ENCODE results near the gene SFMBT2. TPM values are rescaled to one million over a fixed set of nuclear protein-coding genes. Genes with fewer than 3 reads are reported as not detected.

Gene SFMBT2
- total RNA-seq, 2 donors from 2014 or later = 12.2 to 18.5 TPM

GRCh38 chr10:7335977-7336376, 74.9 kb downstream of the SFMBT2 start:
- H3K9me3 ChIP-seq = no peaks in the 10 kb centered on the region
- 35% methylated on average over 2 of the region's 2 CpGs for WGBS
- intact Hi-C loops (cut with DNase I) = no loop called here
- H3K4me1 ChIP-seq (replicated peaks) = peaks cover 4% of the 10 kb centered on the region
- DNase-seq (ENCODE audit: low spot score) = no peak
- no peak overlapping the region for H3K27ac ChIP-seq
- no peaks in the 10 kb centered on the region for H3K27me3 ChIP-seq (replicated peaks; ENCODE audit: insufficient read depth)
- no peak overlapping the region for H3K4me3 ChIP-seq
- TF ChIP-seq POLR2AphosphoS5 (IDR thresholded peaks at IDR 0.05) (no peak), CTCF (IDR thresholded peaks at IDR 0.05) (no peak), POLR2A (IDR thresholded peaks at IDR 0.05) (no peak)
- H3K36me3 ChIP-seq = no peaks in the 10 kb centered on the region

- Histone ChIP-seq H3K27me3 (replicated peaks; ENCODE audit: insufficient read depth) (no peaks in the 10 kb centered on the region), H3K36me3 (no peaks in the 10 kb centered on the region), H3K9me3 (no peaks in the 10 kb centered on the region), H3K27ac (peak overlapping the region in 1 of 2 donors; percentile 59), H3K4me1 (replicated peaks) (peaks cover 4% of the 10 kb centered on the region), H3K4me3 (no peak overlapping the region)
- TF ChIP-seq POLR2AphosphoS5 (IDR thresholded peaks at IDR 0.05) (no peak), CTCF (IDR thresholded peaks at IDR 0.05) (no peak), POLR2A (IDR thresholded peaks at IDR 0.05) (no peak)
- DNase-seq (ENCODE audit: low spot score) = no peak
- intact Hi-C loops (cut with DNase I) = no loop called here
- WGBS = 97% methylated on average over 10 of the region's 10 CpGs
Observed at GRCh38 chr10:7334642-7334964, 76.2 kb downstream of the SFMBT2 start.

- H3K4me3 ChIP-seq = no peak overlapping the region
- no peak for TF ChIP-seq POLR2AphosphoS5 (IDR thresholded peaks at IDR 0.05)
- no peak for TF ChIP-seq POLR2A (IDR thresholded peaks at IDR 0.05)
- TF ChIP-seq CTCF (IDR thresholded peaks at IDR 0.05) = no peak
- H3K27me3 ChIP-seq (replicated peaks; ENCODE audit: insufficient read depth) = no peaks in the 10 kb centered on the region
- no peaks in the 10 kb centered on the region for H3K36me3 ChIP-seq
- H3K4me1 ChIP-seq (replicated peaks) = peaks cover 4% of the 10 kb centered on the region
- no peaks in the 10 kb centered on the region for H3K9me3 ChIP-seq
- no peak for DNase-seq (ENCODE audit: low spot score)
- intact Hi-C loops (cut with DNase I) = no loop called here
- H3K27ac ChIP-seq = peak overlapping the region; percentile 5 to 59
- WGBS = 88% methylated on average over 20 of the region's 21 CpGs
Observed at GRCh38 chr10:7333961-7334641, 76.7 kb downstream of the SFMBT2 start.

- Histone ChIP-seq H3K27ac (no peak overlapping the region), H3K36me3 (no peaks in the 10 kb centered on the region), H3K27me3 (replicated peaks; ENCODE audit: insufficient read depth) (no peaks in the 10 kb centered on the region), H3K4me1 (replicated peaks) (no peaks in the 10 kb centered on the region), H3K4me3 (no peak overlapping the region), H3K9me3 (no peaks in the 10 kb centered on the region)
- no peak for DNase-seq (ENCODE audit: low spot score)
- WGBS = 95% methylated on average over 11 of the region's 11 CpGs
- intact Hi-C loops (cut with DNase I) = no loop called here
- no peak for TF ChIP-seq CTCF (IDR thresholded peaks at IDR 0.05)
Observed at GRCh38 chr10:7329219-7329618, 81.6 kb downstream of the SFMBT2 start.

- DNase-seq (ENCODE audit: low spot score) = no peak
- H3K4me1 ChIP-seq (replicated peaks) = no peaks in the 10 kb centered on the region
- 96% methylated on average over 3 of the region's 3 CpGs for WGBS
- H3K27me3 ChIP-seq (replicated peaks; ENCODE audit: insufficient read depth) = no peaks in the 10 kb centered on the region
- intact Hi-C loops (cut with DNase I) = no loop called here
- H3K9me3 ChIP-seq = no peaks in the 10 kb centered on the region
- no peak overlapping the region for H3K4me3 ChIP-seq
- TF ChIP-seq POLR2A (IDR thresholded peaks at IDR 0.05) (no peak), CTCF (IDR thresholded peaks at IDR 0.05) (no peak), POLR2AphosphoS5 (IDR thresholded peaks at IDR 0.05) (no peak)
- no peaks in the 10 kb centered on the region for H3K36me3 ChIP-seq
- H3K27ac ChIP-seq = no peak overlapping the region
Observed at GRCh38 chr10:7327885-7328284, 82.9 kb downstream of the SFMBT2 start.

Measured in prostate gland (tissue), 2 donors.